Trophoblast cell (in vitro differentiated cells and primary cell): ENCODE results near the gene BRPF3.

Experiments
- DNase-seq, 2 donors: peaks; one replicate each; pipeline ENCODE4 v3.0.0-alpha.2; 2016
- H2AFZ ChIP-seq: 2 replicates; pipeline ENCODE4 v1.6.1; 2013; ENCODE audit warnings: low read length, moderate library complexity, mild to moderate bottlenecking; ENCODE audit not compliant: insufficient read depth, poor library complexity
- H2AK5ac ChIP-seq: 2 replicates; pipeline ENCODE4 v1.6.1; 2013; ENCODE audit warnings: mild to moderate bottlenecking, low read length
- H2BK120ac ChIP-seq: 2 replicates; pipeline ENCODE4 v1.6.1; 2013; ENCODE audit warnings: low read length, mild to moderate bottlenecking, moderate library complexity; ENCODE audit not compliant: insufficient read depth, poor library complexity
- H2BK12ac ChIP-seq: 2 replicates; pipeline ENCODE4 v1.6.1; 2013; ENCODE audit warnings: mild to moderate bottlenecking, low read length, moderate library complexity
- H2BK5ac ChIP-seq: 2 replicates; pipeline ENCODE4 v1.6.1; 2013; ENCODE audit warnings: low read length, low read depth, moderate library complexity, mild to moderate bottlenecking; ENCODE audit not compliant: poor library complexity
- H3K14ac ChIP-seq: 2 replicates; pipeline ENCODE4 v1.6.1; 2013; ENCODE audit warnings: mild to moderate bottlenecking, low read length
- H3K18ac ChIP-seq: 2 replicates; pipeline ENCODE4 v1.6.1; 2013; ENCODE audit warnings: mild to moderate bottlenecking, low read length
- H3K23ac ChIP-seq: 2 replicates; pipeline ENCODE4 v1.6.1; 2013; ENCODE audit warnings: low read length
- H3K27ac ChIP-seq: 2 replicates; pipeline ENCODE4 v1.5.1; 2013; ENCODE audit warnings: low read depth, mild to moderate bottlenecking, inconsistent platforms, low read length, moderate library complexity
- H3K27me3 ChIP-seq: 2 replicates; pipeline ENCODE4 v1.6.1; 2013; ENCODE audit warnings: inconsistent platforms, mild to moderate bottlenecking, low read length, moderate library complexity; ENCODE audit not compliant: insufficient read depth
- H3K36me3 ChIP-seq, 2 experiments: 1 replicate in 1 of 2; 2 replicates in 1 of 2; pipeline ENCODE4 v1.6.1; 2013; ENCODE audit warnings: low read length in 2 of 2, mild to moderate bottlenecking in 2 of 2, moderate library complexity in 1 of 2; ENCODE audit not compliant: insufficient read depth in 2 of 2, control insufficient read depth in 1 of 2
- H3K4ac ChIP-seq: 2 replicates; pipeline ENCODE4 v1.6.1; 2013; ENCODE audit warnings: low read depth, mild to moderate bottlenecking, low read length, moderate library complexity
- H3K4me1 ChIP-seq, 2 experiments: 1 replicate in 1 of 2; 2 replicates in 1 of 2; pipeline ENCODE4 v1.6.1; 2013; ENCODE audit warnings: low read length in 2 of 2, mild to moderate bottlenecking in 2 of 2, moderate library complexity in 1 of 2; ENCODE audit not compliant: insufficient read depth in 2 of 2, control insufficient read depth in 1 of 2
- H3K4me2 ChIP-seq: 2 replicates; pipeline ENCODE4 v1.6.1; 2013; ENCODE audit warnings: inconsistent platforms, mild to moderate bottlenecking, low read length, moderate library complexity
- H3K4me3 ChIP-seq: 2 replicates; pipeline ENCODE4 v1.5.1; 2013; ENCODE audit warnings: mild to moderate bottlenecking, low read depth, low read length, inconsistent platforms
- H3K79me1 ChIP-seq: one replicate; pipeline ENCODE4 v1.6.1; 2013; ENCODE audit warnings: low read length
- H3K79me2 ChIP-seq: 2 replicates; pipeline ENCODE4 v1.6.1; 2013; ENCODE audit warnings: low read length, mild to moderate bottlenecking; ENCODE audit not compliant: control insufficient read depth, insufficient read depth, poor library complexity
- H3K9ac ChIP-seq: 2 replicates; pipeline ENCODE4 v1.6.1; 2013; ENCODE audit warnings: mild to moderate bottlenecking, low read length
- H3K9me3 ChIP-seq: 2 replicates; pipeline ENCODE4 v1.6.1; 2013; ENCODE audit warnings: low read depth, mild to moderate bottlenecking, control low read depth, inconsistent platforms, low read length; ENCODE audit not compliant: insufficient read depth
- H4K12ac ChIP-seq: 2 replicates; pipeline ENCODE4 v1.6.1; 2013; ENCODE audit warnings: low read depth, mild to moderate bottlenecking, low read length, moderate library complexity
- H4K8ac ChIP-seq: 2 replicates; pipeline ENCODE4 v1.6.1; 2013; ENCODE audit warnings: low read depth, mild to moderate bottlenecking, low read length, moderate library complexity
- H4K91ac ChIP-seq: one replicate; pipeline ENCODE4 v1.6.1; 2013; ENCODE audit warnings: low read depth, mild to moderate bottlenecking, low read length, moderate library complexity
- WGBS: extraction: QIAGEN DNeasy Blood & Tissue Kit; methylation state at CpG from one replicate; pipeline ENCODE4 v1.1.7; 2013; ENCODE audit warnings: missing lambda C conversion rate; ENCODE audit not compliant: insufficient read length, insufficient coverage; ENCODE audit errors: extremely low coverage; 5-methylcytosine and 5-hydroxymethylcytosine counted together

Gene BRPF3

GRCh38 chr6:36235862-36236261 lies 39.3 kb downstream of the BRPF3 start:
- H2AK5ac ChIP-seq, result no peak overlapping the region
- H3K4me3 ChIP-seq, result no peak overlapping the region
- no peak overlapping the region for H2BK120ac ChIP-seq
- no peak overlapping the region for H4K8ac ChIP-seq
- H3K79me2 ChIP-seq, result no peaks in the 10 kb centered on the region
- no peak overlapping the region for H3K9ac ChIP-seq
- H3K36me3 ChIP-seq, result peaks cover 13 to 21% of the 10 kb centered on the region in 2 experiments
- no peak overlapping the region for H3K4me2 ChIP-seq
- H4K91ac ChIP-seq, result no peak overlapping the region
- no peak overlapping the region for H3K23ac ChIP-seq
- no peaks in the 10 kb centered on the region for H3K27me3 ChIP-seq
- H3K14ac ChIP-seq, result no peak overlapping the region
- WGBS, result no CpG with 5 or more reads among the region's 17 CpGs
- H3K9me3 ChIP-seq, result peaks cover 3% of the 10 kb centered on the region
- H3K4ac ChIP-seq, result no peak overlapping the region
- no peak overlapping the region for H4K12ac ChIP-seq
- no peak overlapping the region for H2AFZ ChIP-seq
- no peaks in the 10 kb centered on the region for H3K4me1 ChIP-seq
- H3K79me1 ChIP-seq, result no peaks in the 10 kb centered on the region
- no peak for DNase-seq
- H2BK5ac ChIP-seq, result no peak overlapping the region
- no peak overlapping the region for H3K18ac ChIP-seq
- H3K27ac ChIP-seq, result no peak overlapping the region
- H2BK12ac ChIP-seq, result no peak overlapping the region

GRCh38 chr6:36239774-36240173 lies 43.2 kb downstream of the BRPF3 start:
- H3K9me3 ChIP-seq, result no peaks in the 10 kb centered on the region
- H2BK120ac ChIP-seq, result no peak overlapping the region
- no peak overlapping the region for H2AK5ac ChIP-seq
- H3K27me3 ChIP-seq, result no peaks in the 10 kb centered on the region
- no peak overlapping the region for H3K27ac ChIP-seq
- H4K12ac ChIP-seq, result no peak overlapping the region
- WGBS, result no CpG with 5 or more reads among the region's 5 CpGs
- no peak overlapping the region for H2BK12ac ChIP-seq
- no peak overlapping the region for H4K8ac ChIP-seq
- H2BK5ac ChIP-seq, result no peak overlapping the region
- H3K4ac ChIP-seq, result no peak overlapping the region
- no peak overlapping the region for H3K18ac ChIP-seq
- H3K4me2 ChIP-seq, result no peak overlapping the region
- no peak overlapping the region for H3K9ac ChIP-seq
- no peaks in the 10 kb centered on the region for H3K36me3 ChIP-seq
- no peak overlapping the region for H3K4me3 ChIP-seq
- peaks cover 8 to 11% of the 10 kb centered on the region in 2 experiments for H3K4me1 ChIP-seq
- H2AFZ ChIP-seq, result no peak overlapping the region
- no peak overlapping the region for H3K23ac ChIP-seq
- H3K79me2 ChIP-seq, result peaks cover 2% of the 10 kb centered on the region
- H4K91ac ChIP-seq, result no peak overlapping the region
- peaks cover 2% of the 10 kb centered on the region for H3K79me1 ChIP-seq
- H3K14ac ChIP-seq, result no peak overlapping the region
- no peak for DNase-seq

GRCh38 chr6:36241728-36242127 lies 45.2 kb downstream of the BRPF3 start:
- Histone ChIP-seq H3K27ac (no peak overlapping the region), H2AFZ (no peak overlapping the region), H3K18ac (no peak overlapping the region), H2BK120ac (no peak overlapping the region), H3K36me3 (no peaks in the 10 kb centered on the region), H3K4ac (no peak overlapping the region), H3K79me2 (peaks cover 4% of the 10 kb centered on the region), H3K27me3 (no peaks in the 10 kb centered on the region), H3K14ac (no peak overlapping the region), H3K4me1 (peaks cover 16% of the 10 kb centered on the region in 2 experiments), H2BK12ac (no peak overlapping the region), H3K9ac (no peak overlapping the region), H3K4me3 (no peak overlapping the region), H3K79me1 (peaks cover 6% of the 10 kb centered on the region), H4K8ac (no peak overlapping the region), H3K9me3 (no peaks in the 10 kb centered on the region), H4K91ac (no peak overlapping the region), H4K12ac (no peak overlapping the region), H2BK5ac (no peak overlapping the region), H2AK5ac (no peak overlapping the region), H3K23ac (no peak overlapping the region), H3K4me2 (no peak overlapping the region)
- no CpG with 5 or more reads among the region's 10 CpGs for WGBS
- peak in 1 of 2 donors; percentile 9 for DNase-seq

GRCh38 chr6:36242161-36242560 lies 45.6 kb downstream of the BRPF3 start:
- no CpG with 5 or more reads among the region's 5 CpGs for WGBS

More at GRCh38 chr6:36242161-36242560, 45.6 kb downstream of the BRPF3 start:
- Histone ChIP-seq H3K4me1 (peaks cover 16% of the 10 kb centered on the region in 2 experiments), H3K4me2 (no peak overlapping the region), H3K4me3 (no peak overlapping the region), H3K4ac (no peak overlapping the region), H4K91ac (no peak overlapping the region), H2BK120ac (no peak overlapping the region), H2AK5ac (no peak overlapping the region), H3K27ac (no peak overlapping the region), H4K12ac (no peak overlapping the region), H2AFZ (no peak overlapping the region), H3K79me1 (peaks cover 6% of the 10 kb centered on the region), H2BK12ac (no peak overlapping the region), H3K79me2 (peaks cover 4% of the 10 kb centered on the region), H3K14ac (no peak overlapping the region), H3K27me3 (no peaks in the 10 kb centered on the region), H3K9me3 (no peaks in the 10 kb centered on the region), H4K8ac (no peak overlapping the region), H3K36me3 (no peaks in the 10 kb centered on the region), H3K18ac (no peak overlapping the region), H3K23ac (no peak overlapping the region), H2BK5ac (no peak overlapping the region), H3K9ac (no peak overlapping the region)
- DNase-seq, result no peak
